Keratinocyte (primary cell): Measurements from ENCODE around the gene DYNC2I2. TPM values are rescaled to one million over a fixed set of nuclear protein-coding genes. Genes with fewer than 3 reads are reported as not detected.
"Not testable (repeated sequence)": the region's sequence is repeated elsewhere in the genome, so short reads cannot be mapped to it uniquely, and the experiment has no call there.

Experiments
- DNase-seq: peaks from one replicate; pipeline ENCODE4 v3.0.0-alpha.2; 2011; ENCODE audit warnings: low read depth, missing footprints, low spot score
- FAIRE-seq: peaks from 2 replicates; lab custom pipeline; 2011; peaks lifted over from hg19 to GRCh38; lab: Jason Lieb, UNC
- H2AFZ ChIP-seq: 2 replicates; pipeline ENCODE4 v1.6.0; 2012; ENCODE audit warnings: low read length, control low read depth, inconsistent platforms; ENCODE audit not compliant: control insufficient read depth
- H3K27ac ChIP-seq: 2 replicates; pipeline ENCODE4 v1.5.1; 2011; ENCODE audit warnings: low read length; ENCODE audit not compliant: control insufficient read depth, insufficient read depth
- H3K27me3 ChIP-seq: 3 replicates; pipeline ENCODE4 v1.6.0; 2011; ENCODE audit warnings: low read length; ENCODE audit not compliant: control insufficient read depth, insufficient read depth; ENCODE audit errors: extremely low read depth
- H3K36me3 ChIP-seq, 2 experiments: 2 replicates in 1 of 2; 3 replicates in 1 of 2; pipeline ENCODE4 v1.5.1; 2011; ENCODE audit warnings: low read length in 2 of 2, mild to moderate bottlenecking in 1 of 2; ENCODE audit not compliant: control insufficient read depth in 2 of 2, insufficient read depth in 2 of 2; ENCODE audit errors: extremely low read depth in 1 of 2
- H3K4me1 ChIP-seq: 3 replicates; pipeline ENCODE4 v1.5.1; 2011; ENCODE audit warnings: low read length; ENCODE audit not compliant: control insufficient read depth, insufficient read depth; ENCODE audit errors: extremely low read depth
- H3K4me2 ChIP-seq: 3 replicates; pipeline ENCODE4 v1.6.0; 2011; ENCODE audit warnings: low read depth, low read length; ENCODE audit not compliant: control insufficient read depth, insufficient read depth; ENCODE audit errors: extremely low read depth
- H3K4me3 ChIP-seq, 3 experiments: fragments of 200-600 bp in 1 of 3; sonication (generic) in 1 of 3; 2 replicates in 2 of 3; 3 replicates in 1 of 3; pipeline ENCODE4 v1.5.1; 2011 to 2016; ENCODE audit warnings: low read length in 3 of 3, mild to moderate bottlenecking in 3 of 3, control low read depth in 2 of 3, inconsistent platforms in 1 of 3, low read depth in 1 of 3, mixed read lengths in 1 of 3, mixed run types in 1 of 3, moderate library complexity in 1 of 3; ENCODE audit not compliant: control insufficient read depth in 2 of 3, insufficient read depth in 2 of 3; ENCODE audit errors: extremely low read depth in 1 of 3
- H3K79me2 ChIP-seq: 2 replicates; pipeline ENCODE4 v1.6.0; 2012; ENCODE audit warnings: low read length; ENCODE audit not compliant: control insufficient read depth, insufficient read depth
- H3K9ac ChIP-seq: 3 replicates; pipeline ENCODE4 v1.6.0; 2011; ENCODE audit warnings: low read length; ENCODE audit not compliant: control insufficient read depth, insufficient read depth; ENCODE audit errors: extremely low read depth
- H3K9me1 ChIP-seq: 3 replicates; pipeline ENCODE4 v1.6.0; 2011; ENCODE audit warnings: low read length; ENCODE audit not compliant: control insufficient read depth, insufficient read depth; ENCODE audit errors: extremely low read depth
- H3K9me3 ChIP-seq: 2 replicates; pipeline ENCODE4 v1.5.1; 2012; ENCODE audit warnings: low read depth, low read length; ENCODE audit not compliant: control insufficient read depth
- H4K20me1 ChIP-seq: 3 replicates; pipeline ENCODE4 v1.6.0; 2011; ENCODE audit warnings: low read length; ENCODE audit not compliant: control insufficient read depth, insufficient read depth; ENCODE audit errors: extremely low read depth
- EZH2 ChIP-seq: IDR thresholded peaks from one replicate; pipeline ENCODE4 v1.6.1; 2012; ENCODE audit warnings: inconsistent platforms, mild to moderate bottlenecking, low read length, moderate library complexity
- dilution Hi-C: fragments of 300-500 bp; cut with MboI; formaldehyde crosslinking; loops from one replicate; pipeline ENCODE4 v1.7.0; 2020; ENCODE audit warnings: low sequenced_read_pairs; ENCODE audit not compliant: extremely low pct_ligation_motif_present
- polyA plus RNA-seq, 5 experiments: library from polyadenylated mRNA; depleted of rRNA in 3 of 5; stranded (reverse) in 3 of 5; stranded (forward) in 1 of 5; unstranded in 1 of 5; fragments of >200 nt; gene quantifications; 1 replicate in 1 of 5; 2 replicates in 3 of 5; 3 replicates in 1 of 5; pipeline versions ENCODE4 v1.2.1 to v1.2.3, GENCODE V29; 2011 to 2012; ENCODE audit warnings: missing spikeins in 2 of 5, low read depth in 1 of 5, low replicate concordance in 1 of 5
- TF ChIP-seq, protein P1 (sequence below), 3 experiments: IDR thresholded peaks in 1 of 3; conservative IDR thresholded peaks in 1 of 3; optimal IDR thresholded peaks in 1 of 3; 2 replicates in 2 of 3; 3 replicates in 1 of 3; pipeline versions ENCODE3 to v1.5.1; 2011; ENCODE audit warnings: low read length in 3 of 3, mild to moderate bottlenecking in 3 of 3, moderate library complexity in 2 of 3, control low read depth in 1 of 3, inconsistent platforms in 1 of 3; ENCODE audit not compliant: insufficient read depth in 2 of 3; ENCODE audit errors: extremely low read depth in 1 of 3

Gene DYNC2I2
- polyA plus RNA-seq, 1 donor (not counting 4 experiments of a cell fraction or from before 2014, with no cell fraction given) = 11.5 TPM

DNA sequence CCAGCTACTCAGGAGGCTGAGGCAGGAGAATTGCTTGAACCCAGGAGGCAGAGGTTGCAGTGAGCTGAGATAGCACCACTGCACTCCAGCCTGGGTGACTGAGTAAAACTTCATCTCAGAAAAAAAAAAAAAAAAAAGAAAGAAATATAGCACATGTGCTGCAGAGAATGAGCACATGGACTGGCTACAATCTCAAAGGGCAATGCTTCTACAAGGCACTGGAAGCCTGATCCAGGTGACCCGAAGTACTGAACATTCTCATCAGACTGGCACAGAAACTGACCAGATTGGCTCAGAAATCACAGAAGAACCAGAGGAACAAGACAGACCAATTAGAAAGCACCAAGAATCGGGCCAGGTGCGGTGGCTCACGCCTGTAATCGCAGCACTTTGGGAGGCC lies 4.8 kb downstream of the DYNC2I2 start:
- Histone ChIP-seq H3K79me2 (no peaks in the 10 kb centered on the region), H3K27ac (no peak overlapping the region)
- no peak for FAIRE-seq

DNA sequence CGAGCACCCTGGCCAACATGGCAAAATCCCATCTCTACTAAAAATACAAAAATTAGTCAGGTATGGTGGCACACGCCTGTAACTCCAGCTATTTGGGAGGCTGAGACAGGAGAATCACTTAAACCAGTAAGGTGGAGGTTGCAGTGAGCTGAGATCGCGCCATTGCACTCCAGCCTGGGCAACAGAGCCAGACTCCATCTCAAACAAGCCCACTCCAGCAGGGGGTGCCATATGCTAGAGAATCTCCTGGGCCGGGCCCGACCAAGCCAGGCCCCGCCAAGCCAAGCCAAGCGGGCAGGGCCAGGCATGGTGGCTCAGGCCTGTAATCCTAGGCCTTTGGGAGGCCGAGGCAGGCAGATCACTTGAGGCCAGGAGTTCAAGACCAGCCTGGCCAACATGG lies 8.4 kb downstream of the DYNC2I2 start:
- H3K9me3 ChIP-seq, FAIRE-seq, H3K4me1 ChIP-seq, H3K9ac ChIP-seq, H4K20me1 ChIP-seq, DNase-seq, H3K36me3 ChIP-seq, dilution Hi-C loops, H3K4me3 ChIP-seq, H3K4me2 ChIP-seq, H3K9me1 ChIP-seq, H3K27me3 ChIP-seq, H3K27ac ChIP-seq, H2AFZ ChIP-seq, H3K79me2 ChIP-seq: not testable (repeated sequence)
- TF ChIP-seq, protein P1, sequence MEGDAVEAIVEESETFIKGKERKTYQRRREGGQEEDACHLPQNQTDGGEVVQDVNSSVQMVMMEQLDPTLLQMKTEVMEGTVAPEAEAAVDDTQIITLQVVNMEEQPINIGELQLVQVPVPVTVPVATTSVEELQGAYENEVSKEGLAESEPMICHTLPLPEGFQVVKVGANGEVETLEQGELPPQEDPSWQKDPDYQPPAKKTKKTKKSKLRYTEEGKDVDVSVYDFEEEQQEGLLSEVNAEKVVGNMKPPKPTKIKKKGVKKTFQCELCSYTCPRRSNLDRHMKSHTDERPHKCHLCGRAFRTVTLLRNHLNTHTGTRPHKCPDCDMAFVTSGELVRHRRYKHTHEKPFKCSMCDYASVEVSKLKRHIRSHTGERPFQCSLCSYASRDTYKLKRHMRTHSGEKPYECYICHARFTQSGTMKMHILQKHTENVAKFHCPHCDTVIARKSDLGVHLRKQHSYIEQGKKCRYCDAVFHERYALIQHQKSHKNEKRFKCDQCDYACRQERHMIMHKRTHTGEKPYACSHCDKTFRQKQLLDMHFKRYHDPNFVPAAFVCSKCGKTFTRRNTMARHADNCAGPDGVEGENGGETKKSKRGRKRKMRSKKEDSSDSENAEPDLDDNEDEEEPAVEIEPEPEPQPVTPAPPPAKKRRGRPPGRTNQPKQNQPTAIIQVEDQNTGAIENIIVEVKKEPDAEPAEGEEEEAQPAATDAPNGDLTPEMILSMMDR (optimal IDR thresholded peaks at IDR 0.05 in 1 of 3, IDR thresholded peaks at IDR 0.05 in 1 of 3, conservative IDR thresholded peaks at IDR 0.05 in 1 of 3; ENCODE audit: extremely low read depth in 1 of 3, insufficient read depth in 2 of 3, low read length in 3 of 3) = peak in 2 of 3 experiments; percentile 26 to 49

More for the DNA sequence above, 4.8 kb downstream of the DYNC2I2 start:
- no peak for TF ChIP-seq EZH2
- Histone ChIP-seq H3K27me3 (no peaks in the 10 kb centered on the region), H3K9me3 (no peaks in the 10 kb centered on the region), H2AFZ (no peak overlapping the region), H3K9me1 (no peaks in the 10 kb centered on the region), H3K4me3 (no peak overlapping the region), H4K20me1 (no peaks in the 10 kb centered on the region), H3K4me1 (no peaks in the 10 kb centered on the region), H3K4me2 (no peak overlapping the region), H3K36me3 (no peaks in the 10 kb centered on the region), H3K9ac (no peak overlapping the region)
- dilution Hi-C loops = no loop called here
- no peak for DNase-seq
